Activated CD8-positive, alpha-beta memory T cell treated with anti-CD3 and anti-CD28 coated beads, Interleukin-2, amount 50 U/mL, for 1 hour (primary cell): ENCODE data around the gene SLC16A13.
"Not testable (repeated sequence)": the region's sequence is repeated elsewhere in the genome, so short reads cannot be mapped to it uniquely, and the experiment has no call there.

Experiments
- DNase-seq: peaks from one replicate; pipeline ENCODE4 v3.0.0-alpha.2; 2020; ENCODE audit errors: extremely low read depth

The SLC16A13 gene

DNA sequence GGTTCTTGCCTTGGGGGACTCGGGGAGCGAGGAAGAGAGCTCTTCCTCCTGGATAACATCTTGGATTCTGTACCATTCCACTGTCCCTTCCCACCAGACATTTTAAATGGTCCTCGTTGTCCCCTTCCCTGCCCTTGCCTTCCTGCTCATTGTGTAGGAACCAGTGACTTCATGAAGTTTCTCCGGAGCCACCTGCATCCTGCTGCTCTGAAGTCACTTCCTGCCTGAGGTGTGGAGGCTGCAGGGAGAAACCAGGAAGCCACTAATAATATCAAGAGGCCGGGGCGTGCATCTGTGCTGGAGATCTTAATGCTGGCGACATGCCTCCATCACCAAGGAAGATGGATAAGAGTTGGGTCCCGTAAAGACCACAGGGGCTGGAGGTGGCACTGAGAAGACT, 6.2 kb upstream of the SLC16A13 start:
- no peak for DNase-seq

DNA sequence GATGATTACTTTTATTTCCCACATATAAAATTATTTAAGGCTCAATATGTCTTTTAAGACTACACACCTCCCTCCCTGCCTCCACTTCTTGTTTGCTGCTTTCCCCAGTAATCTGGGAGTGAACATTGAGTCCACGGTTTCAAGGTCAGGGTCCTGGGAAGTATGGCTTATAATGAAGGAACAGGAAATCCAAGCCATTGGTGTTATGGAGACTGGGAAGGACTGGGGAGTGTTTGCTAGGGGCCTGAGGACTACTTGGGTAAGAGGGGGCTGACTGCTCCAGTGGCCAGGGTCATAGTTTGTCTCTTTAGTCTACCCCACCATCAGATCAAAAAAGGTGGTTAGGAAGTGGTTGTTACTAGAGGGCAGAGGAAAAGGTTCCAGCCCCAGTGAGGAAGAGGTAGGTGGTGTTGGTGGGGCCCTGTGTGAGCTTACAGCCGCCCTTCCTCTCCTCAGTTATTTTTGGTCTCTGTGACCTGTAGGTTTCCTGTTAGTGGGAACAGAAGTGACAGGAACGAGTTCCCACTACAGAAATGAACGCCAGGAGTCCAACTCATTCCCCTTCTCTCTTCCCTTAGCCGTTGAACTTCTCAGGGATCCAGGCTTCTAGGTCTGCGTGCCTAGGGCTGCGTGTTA, 742 bp upstream of the SLC16A13 start:
- no peak for DNase-seq

DNA sequence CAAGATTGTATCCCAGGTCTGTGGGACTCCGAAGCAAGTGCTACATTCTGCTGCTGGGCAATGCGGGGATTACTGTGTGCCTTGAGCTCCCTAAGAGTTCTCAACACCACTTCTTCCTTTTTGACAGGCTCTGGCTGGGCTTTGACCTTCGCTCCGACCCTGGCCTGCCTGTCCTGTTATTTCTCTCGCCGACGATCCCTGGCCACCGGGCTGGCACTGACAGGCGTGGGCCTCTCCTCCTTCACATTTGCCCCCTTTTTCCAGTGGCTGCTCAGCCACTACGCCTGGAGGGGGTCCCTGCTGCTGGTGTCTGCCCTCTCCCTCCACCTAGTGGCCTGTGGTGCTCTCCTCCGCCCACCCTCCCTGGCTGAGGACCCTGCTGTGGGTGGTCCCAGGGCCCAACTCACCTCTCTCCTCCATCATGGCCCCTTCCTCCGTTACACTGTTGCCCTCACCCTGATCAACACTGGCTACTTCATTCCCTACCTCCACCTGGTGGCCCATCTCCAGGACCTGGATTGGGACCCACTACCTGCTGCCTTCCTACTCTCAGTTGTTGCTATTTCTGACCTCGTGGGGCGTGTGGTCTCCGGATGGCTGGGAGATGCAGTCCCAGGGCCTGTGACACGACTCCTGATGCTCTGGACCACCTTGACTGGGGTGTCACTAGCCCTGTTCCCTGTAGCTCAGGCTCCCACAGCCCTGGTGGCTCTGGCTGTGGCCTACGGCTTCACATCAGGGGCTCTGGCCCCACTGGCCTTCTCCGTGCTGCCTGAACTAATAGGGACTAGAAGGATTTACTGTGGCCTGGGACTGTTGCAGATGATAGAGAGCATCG, 2.4 kb downstream of the SLC16A13 start:
- no peak for DNase-seq

DNA sequence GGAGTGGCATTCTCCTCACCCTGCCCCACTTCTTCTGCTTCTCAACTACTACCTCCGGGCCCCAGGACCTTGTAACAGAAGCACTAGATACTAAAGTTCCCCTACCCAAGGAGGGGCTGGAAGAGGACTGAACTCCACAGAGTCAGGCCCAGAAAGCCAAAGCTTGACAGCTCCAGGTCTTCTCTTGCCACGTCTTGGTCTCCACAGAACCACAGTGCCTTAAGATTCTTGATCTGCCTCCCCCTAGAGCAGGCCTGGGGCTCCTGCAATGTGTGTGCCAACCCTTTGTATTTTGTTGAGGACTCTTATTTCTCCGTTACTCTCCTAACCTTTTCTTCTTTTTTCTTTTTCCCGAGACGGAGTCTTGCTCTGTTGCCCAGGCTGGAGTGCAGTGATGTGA, 4.0 kb downstream of the SLC16A13 start:
- DNase-seq: no peak

DNA sequence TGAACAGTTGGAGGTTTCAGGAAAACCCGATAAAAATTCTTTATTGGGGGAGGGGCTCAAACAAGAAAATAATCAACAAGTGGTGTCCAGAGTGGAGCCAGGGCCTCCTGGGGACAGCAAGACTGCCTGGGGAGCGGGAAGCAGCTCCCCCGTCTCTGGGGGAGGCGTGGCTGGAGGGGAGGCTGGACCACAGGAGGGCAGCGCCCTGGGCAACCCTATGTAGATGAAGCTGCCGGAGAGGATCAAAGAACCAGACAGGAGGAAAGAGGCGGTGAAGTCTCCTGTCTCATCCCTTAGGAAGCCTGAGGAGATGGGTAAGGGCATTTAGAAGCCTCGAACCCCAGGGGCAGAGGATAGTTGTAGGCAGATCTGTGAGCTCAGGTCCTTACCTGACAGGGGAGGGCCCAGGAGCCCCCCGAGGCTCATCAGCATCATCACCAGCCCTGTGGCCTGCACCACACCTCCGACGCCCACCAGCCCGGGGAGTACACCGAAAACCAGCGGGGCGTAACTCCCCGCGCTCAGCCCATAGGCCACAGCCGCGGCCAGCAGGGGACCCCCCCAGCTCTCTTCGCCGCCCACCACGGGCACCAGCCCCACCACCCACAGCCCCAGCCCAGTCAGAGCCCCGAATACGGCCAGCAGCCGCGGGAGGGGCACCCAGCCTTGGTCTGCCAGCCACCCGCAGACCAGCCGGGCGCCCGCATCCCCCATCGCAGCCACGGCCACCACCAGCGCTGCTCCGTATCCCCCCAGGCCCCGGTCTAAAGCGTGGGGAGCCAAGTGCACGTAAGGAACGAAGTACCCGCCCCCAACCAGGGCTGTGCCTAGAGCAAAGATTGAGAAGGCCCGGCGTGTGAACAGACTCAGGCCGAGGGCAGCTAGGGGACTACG, 6.0 kb downstream of the SLC16A13 start:
- no peak for DNase-seq

DNA sequence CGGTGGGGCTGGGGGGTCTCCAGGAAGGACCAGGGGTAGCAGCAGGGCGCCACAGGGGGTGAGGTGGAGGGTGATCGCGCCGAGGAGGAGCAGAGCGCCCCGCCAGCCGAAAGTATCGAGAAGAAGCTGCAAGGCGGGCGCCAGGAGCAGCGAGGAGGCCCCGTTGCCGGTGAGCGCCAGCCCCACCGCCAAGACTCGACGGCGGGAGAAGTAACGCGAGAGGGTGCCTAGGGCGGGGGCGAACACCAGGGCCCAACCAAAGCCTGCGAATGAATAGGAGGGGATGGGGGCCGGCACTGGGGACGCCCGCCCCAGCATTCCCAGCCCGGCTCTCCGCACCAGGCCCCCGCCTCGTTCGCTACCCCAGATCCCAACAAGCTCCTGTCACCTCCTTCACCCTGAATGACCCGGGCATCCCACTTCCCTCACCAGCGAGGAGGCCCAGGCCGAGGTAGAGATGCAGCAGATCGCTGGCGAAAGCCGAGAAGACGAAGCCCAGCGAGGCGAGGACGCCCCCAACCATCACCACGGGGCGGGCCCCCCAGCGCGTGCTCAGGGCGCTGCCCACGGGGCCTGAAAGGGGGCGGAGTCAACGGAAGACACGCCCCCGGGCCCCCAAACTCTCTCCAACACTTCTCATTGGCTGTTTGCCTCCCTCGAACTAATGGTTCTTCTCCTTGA, 6.8 kb downstream of the SLC16A13 start:
- DNase-seq: no peak

DNA sequence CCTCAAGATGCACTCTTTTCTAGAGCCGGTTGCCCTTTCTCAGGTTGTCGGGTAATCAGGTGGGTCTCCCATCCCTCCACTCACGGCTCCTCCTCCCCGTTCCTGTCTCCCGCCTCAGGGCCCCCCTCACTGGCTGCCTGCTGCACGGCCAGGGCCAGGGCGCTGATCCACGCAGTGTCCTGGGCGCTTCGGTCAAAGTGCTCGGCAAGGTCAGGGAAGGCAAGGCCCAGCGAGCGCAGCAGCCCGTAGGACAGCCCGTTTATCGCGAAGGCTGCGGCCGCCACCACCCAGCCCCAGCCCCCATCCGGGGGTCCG, 7.3 kb downstream of the SLC16A13 start:
- DNase-seq: no peak

DNA sequence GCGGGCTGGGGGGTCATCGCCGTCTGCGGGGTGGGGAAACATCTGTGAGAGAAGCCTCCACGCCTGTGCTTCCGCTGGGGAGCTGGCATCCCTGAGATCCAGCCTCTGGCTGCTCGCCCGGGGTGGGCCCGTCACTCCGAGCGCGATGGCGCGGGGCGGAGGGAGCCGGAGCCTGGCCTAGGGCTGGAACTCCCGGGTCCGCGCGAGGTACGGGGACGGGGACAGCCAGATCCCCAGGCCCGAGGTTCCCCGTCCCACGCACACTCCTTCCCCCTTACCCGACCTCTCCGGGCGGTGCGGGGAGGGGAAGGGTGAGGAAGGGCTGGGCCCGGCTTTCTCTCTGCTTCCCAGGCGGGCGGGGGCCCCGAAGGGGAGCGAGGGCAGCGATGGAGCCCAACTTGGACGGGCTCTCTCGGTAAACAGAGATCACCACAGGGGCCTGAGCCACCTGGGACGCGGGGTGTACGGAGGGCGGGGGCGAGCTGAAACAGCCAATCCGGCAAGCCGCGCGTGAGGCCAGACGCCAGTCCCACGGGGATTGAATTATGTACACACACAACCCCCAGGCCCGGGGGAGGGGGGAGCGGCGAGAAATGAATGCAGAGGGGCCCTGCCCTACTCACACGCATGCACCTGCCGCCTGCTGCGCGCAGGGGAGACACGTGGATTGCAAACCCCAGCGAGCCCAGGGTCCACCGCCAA, 7.8 kb downstream of the SLC16A13 start, which contains the start of gene SLC16A11:
Gene SLC16A11 (minus strand): TSS at position 596 of the 702 bp plus-strand sequence. CDS start 579 bp downstream, at position 17.
- no peak for DNase-seq

DNA sequence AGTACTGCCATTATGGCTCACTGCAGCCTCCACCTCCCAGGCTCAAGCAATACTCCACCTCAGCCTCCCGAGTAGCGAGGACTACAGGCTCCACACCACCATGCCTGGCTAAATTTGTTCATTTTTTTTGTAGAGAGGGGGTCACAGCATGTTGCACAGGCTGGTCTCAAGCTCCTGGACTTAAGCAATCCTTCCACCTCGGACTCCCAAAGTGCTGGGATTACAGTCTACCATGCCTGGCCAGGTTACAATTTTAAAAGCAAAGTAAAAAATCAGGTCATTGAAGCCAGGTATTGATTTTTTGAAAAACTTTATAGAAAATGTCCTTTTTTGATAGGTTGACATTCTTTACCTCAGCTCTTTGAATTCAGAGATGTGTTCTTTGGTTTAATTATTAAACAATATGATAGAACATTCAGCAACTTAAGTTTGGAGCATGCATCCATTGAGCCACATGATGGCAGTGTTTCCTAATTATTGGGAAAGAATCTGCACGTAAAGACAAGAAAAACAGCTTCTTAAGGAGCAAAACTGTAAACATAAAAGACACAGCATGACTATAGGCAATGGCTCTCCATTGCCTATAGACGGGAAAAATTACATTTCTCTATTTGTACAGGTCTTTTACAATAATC, 9.8 kb downstream of the SLC16A13 start:
- no peak for DNase-seq

DNA sequence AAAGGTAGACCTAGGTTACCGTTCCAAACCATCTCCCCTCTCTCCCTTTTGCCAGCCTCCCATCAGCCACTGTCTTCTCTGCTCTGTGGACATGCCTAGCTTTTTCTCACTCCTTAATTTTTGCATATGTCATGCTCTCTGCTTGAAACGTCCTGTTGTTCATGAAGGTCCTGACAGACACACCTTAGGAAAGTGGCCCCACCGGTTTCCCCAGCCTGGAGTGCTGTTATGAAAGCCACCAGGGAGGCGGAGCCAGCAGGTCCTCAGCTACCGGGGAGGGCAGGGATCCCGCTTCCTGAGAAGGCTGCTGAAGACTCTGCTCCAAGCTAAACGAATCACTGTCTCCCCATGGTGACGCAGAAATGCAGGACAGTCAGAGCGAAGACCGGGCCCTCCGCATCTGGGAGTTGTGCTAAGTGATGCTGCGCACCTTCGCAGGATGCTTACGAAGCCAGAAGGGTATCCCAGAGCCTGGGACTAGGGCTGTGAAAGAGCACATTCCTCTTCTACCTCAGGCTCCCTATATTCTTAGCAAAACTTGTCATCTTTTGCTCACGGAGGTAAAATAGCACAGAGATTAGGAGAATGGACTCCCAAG, 10.4 kb downstream of the SLC16A13 start:
- DNase-seq: no peak

DNA sequence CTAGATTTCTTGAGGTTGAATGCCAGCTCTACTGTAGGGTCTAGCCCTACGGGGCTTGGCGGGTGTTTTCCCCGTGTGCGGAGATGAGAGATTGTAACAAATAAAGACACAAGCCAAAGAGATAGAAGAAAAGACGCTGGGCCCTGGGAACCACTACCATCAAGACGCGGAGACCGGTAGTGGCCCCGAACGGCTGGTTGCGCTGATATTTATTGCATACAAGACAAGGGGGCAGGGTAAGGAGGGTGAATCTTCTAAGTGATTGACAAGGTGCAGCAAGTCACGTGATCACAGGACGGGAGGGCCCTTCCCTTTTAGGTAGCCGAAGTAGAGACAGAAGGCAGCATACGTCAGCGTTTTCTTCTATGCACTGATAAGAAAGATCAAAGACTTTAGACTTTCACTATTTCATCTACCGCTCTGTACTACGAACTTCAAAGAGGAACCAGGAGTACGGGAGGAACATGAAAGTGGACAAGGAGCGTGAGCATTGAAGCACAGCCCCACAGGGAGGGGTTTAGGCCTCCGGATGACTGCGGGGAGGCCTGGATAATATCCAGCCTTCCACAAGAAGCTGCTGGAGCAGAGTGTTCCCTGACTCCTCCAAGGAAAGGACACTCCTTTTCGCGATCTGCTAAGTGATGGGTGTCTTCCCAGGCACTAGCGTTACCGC, 11.0 kb downstream of the SLC16A13 start:
- peak; percentile 66 for DNase-seq

DNA sequence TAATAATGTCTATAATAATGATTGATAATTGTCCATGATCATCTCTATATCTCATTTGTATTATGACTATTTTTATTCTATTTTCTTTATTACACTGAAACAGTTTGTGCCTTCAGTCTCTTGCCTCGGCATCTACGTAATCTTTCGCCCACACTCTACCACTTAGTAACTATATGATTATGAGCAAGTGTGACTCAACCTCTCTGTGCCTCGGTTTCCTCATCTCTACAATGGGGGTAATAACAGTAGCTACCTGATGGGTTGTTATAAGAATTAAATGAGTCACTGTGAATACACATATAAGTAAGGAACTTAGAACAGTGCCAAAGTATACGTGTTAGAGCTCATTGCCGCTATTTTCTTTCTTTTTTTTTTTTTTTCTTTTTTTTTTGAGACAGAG, 11.8 kb downstream of the SLC16A13 start:
- DNase-seq: no peak

DNA sequence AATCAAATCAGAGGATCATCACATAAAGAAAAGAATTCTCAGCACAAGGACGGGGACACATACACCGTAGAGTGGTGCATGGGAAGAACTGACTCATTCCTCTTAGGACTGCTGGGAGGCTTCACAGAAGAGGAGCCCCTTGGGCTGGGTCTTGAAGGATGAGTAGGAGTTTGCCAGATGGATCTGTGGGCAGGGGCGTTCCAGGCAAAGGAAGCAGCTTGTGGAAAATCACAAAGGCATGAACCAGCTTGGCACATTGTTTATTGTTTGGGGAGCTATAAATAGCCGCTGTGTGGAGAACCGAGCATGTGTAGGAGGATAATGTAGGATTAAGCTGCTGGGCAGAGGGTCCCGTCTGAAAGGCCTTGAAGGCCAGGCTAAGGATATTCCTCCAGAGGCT, 13.2 kb downstream of the SLC16A13 start:
- DNase-seq: no peak

DNA sequence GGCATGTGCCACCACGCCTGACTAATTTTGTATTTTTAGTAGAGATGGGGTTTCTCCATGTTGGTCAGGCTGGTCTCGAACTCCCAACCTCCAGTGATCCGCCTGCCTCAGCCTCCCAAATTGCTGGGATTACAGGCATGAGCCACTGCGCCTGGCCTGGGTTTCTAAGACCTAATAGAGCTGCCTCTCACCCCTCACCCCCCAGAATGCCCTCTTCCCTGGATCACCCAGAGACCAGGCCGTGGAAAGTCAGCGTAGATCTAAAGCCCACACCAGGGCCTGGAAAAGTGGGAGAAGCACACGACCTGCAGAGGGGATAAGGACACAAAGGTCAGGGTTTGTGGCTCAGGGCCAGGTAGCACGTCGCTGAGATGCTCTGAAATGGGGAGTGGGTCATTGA, 14.8 kb downstream of the SLC16A13 start:
- DNase-seq: not testable (repeated sequence)

DNA sequence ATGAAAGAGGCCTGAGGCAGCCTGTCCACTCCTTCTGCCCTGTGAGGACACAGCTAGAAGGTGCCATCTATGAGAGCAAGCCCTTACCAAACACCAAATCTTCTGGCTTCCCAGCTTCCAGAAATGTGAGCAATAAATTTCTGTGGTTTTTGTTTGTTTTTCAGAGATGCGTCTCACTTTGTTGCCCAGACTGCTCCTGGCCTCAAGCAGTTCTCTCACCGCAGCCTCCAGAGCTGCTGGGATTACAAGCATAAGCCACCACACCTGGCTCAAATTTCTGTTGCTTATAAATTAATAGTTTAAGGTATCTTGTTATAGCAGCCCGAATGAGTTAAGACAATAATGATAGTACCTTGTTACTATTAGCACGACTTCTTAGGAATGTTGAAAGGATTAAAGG, 20.6 kb downstream of the SLC16A13 start:
- DNase-seq: no peak

DNA sequence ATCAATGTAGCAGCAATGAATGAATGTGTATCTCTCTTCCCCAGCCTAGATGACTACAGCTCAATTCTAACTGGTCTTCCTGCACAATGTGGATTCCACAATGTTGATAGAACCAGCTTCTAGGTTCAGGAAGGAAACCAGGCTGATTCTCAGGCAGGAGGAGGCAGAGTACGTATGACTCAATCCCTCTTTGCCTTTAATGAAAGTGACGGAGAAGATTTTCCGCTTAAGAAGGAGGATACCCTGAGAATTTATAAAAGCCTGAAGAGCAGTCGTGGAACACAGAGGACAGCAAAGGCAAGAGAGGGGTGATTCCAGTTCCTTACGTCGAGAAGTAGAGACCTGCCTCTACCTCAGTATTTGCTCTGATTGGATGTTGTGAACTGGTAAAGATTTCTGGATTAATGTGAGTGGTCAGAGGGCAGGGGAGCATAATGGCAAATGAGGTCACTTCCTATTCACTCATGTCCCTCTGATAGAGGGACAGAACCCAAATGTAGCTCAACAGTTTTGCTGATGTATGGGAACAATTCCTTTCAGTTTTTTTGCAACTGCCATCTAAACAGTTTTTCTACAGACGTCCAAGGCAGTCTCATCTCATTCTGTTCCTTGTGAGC, 23.1 kb downstream of the SLC16A13 start:
- no peak for DNase-seq

DNA sequence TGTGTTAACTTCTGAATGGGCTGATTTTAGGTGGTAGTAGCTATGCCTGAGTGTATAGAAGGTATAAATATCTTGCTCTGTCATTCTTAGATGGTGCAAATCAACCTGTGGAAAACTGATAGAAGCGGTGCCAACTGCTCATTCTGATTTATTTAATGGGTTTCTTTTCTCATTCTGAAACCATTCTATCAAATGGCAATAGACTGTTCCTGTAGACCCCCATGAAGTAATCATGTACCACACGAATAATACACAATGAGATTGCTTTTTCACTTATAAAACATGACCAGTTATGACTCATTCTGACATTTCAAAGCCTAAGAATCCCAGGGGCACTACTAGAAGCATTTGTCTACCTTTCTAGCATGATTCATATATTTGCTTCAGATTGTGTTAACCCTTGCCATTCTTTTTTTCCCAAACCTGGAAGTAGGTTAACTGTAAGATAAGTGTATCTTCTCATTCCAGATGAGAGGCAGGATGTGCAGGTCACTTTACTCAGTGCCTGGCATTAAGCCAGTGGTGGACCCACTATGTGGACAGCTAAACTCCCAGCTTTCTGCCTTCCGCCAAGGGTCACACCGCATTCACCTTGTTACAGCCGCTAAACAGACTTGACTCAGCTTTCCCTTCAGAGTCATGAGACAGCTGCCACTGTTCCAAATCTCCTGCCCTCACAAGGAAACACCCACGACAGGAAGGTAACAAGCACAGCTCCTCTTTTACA, 24.5 kb downstream of the SLC16A13 start:
- DNase-seq: no peak

DNA sequence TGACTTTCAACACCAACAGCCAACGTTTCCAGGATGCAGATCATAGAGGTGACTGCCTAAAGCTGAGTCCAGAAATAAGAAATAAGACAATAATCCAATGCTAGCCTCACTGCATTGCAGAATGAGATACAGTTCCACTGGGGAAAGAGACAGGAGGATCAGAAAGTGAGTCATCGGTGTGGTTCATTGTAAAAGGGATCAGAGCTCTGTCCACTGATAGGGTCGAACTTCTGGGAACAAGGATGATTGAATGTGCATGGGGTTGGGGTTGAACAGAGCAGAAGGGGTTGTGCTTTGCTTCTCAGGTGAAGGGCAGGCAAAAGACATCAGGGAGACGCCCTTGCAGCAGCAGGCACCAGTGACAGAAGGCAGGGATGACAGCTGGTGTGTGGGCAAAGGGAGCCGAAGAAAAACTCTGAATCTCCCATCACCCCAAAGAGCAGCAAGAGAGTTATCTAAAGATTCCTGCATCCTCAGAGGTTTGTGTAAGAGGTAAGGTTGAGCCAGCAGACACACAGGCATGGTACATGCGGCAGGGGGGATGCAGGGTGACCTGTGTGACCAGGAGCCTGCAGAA, 27.8 kb downstream of the SLC16A13 start:
- no peak for DNase-seq
